ENCODE measurements around the gene LMAN2.

GRCh38 chr5:177372034-177372896, 20.8 kb upstream of the LMAN2 start:
- TF ChIP-seq CTCF (IDR thresholded peaks at IDR 0.05; ENCODE audit: low read length) (no peak), EZH2 (IDR thresholded peaks at IDR 0.05; ENCODE audit: borderline replicate concordance, low read length) (no peak)
